ENCODE data around the gene ERN1.

DNA sequence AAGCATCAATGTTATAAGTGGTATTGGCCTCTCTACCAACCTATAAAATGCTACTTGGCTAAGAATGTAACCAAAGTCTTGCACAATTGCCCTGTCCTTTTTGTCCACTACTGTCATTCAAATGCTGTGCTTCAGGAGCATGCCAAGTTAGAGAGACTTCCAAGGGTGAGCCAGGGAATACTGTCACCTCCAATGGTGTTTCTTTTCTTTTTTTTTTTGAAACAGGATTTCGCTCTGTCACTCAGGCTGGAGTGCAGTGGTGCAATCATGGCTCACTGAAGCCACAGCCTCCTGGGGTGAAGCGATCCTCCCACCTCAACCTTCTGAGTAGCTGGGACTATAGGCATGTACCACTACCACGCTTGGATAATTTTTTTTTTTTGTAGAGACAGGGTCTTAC, 43.7 kb upstream of the ERN1 start:
- TF ChIP-seq, protein P1, sequence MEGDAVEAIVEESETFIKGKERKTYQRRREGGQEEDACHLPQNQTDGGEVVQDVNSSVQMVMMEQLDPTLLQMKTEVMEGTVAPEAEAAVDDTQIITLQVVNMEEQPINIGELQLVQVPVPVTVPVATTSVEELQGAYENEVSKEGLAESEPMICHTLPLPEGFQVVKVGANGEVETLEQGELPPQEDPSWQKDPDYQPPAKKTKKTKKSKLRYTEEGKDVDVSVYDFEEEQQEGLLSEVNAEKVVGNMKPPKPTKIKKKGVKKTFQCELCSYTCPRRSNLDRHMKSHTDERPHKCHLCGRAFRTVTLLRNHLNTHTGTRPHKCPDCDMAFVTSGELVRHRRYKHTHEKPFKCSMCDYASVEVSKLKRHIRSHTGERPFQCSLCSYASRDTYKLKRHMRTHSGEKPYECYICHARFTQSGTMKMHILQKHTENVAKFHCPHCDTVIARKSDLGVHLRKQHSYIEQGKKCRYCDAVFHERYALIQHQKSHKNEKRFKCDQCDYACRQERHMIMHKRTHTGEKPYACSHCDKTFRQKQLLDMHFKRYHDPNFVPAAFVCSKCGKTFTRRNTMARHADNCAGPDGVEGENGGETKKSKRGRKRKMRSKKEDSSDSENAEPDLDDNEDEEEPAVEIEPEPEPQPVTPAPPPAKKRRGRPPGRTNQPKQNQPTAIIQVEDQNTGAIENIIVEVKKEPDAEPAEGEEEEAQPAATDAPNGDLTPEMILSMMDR (CRISPR knock-in tag; IDR thresholded peaks at IDR 0.05) = no peak
- TF ChIP-seq, protein P2, sequence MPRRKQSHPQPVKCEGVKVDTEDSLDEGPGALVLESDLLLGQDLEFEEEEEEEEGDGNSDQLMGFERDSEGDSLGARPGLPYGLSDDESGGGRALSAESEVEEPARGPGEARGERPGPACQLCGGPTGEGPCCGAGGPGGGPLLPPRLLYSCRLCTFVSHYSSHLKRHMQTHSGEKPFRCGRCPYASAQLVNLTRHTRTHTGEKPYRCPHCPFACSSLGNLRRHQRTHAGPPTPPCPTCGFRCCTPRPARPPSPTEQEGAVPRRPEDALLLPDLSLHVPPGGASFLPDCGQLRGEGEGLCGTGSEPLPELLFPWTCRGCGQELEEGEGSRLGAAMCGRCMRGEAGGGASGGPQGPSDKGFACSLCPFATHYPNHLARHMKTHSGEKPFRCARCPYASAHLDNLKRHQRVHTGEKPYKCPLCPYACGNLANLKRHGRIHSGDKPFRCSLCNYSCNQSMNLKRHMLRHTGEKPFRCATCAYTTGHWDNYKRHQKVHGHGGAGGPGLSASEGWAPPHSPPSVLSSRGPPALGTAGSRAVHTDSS (CRISPR knock-in tag; conservative IDR thresholded peaks at IDR 0.05) = no peak
- TF ChIP-seq IRX3 (CRISPR knock-in tag; IDR thresholded peaks at IDR 0.05; ENCODE audit: borderline replicate concordance, low read depth) (no peak), POLR2A (IDR thresholded peaks at IDR 0.05; ENCODE audit: insufficient read depth in 1 of 2, low read depth in 2 of 2, low read length in 2 of 2) (no peak), SP140L (CRISPR knock-in tag; IDR thresholded peaks at IDR 0.05; ENCODE audit: borderline replicate concordance) (no peak), SP2 (CRISPR knock-in tag; IDR thresholded peaks at IDR 0.05) (no peak), ZNF7 (CRISPR knock-in tag; IDR thresholded peaks at IDR 0.05) (no peak), RBAK (CRISPR knock-in tag; IDR thresholded peaks at IDR 0.05) (no peak), BRCA1 (CRISPR knock-in tag; IDR thresholded peaks at IDR 0.05) (no peak)
- TF ChIP-seq, protein P3, sequence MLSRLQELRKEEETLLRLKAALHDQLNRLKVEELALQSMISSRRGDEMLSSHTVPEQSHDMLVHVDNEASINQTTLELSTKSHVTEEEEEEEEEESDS (CRISPR knock-in tag; IDR thresholded peaks at IDR 0.05; ENCODE audit: borderline replicate concordance) = no peak
- TF ChIP-seq, protein P4, sequence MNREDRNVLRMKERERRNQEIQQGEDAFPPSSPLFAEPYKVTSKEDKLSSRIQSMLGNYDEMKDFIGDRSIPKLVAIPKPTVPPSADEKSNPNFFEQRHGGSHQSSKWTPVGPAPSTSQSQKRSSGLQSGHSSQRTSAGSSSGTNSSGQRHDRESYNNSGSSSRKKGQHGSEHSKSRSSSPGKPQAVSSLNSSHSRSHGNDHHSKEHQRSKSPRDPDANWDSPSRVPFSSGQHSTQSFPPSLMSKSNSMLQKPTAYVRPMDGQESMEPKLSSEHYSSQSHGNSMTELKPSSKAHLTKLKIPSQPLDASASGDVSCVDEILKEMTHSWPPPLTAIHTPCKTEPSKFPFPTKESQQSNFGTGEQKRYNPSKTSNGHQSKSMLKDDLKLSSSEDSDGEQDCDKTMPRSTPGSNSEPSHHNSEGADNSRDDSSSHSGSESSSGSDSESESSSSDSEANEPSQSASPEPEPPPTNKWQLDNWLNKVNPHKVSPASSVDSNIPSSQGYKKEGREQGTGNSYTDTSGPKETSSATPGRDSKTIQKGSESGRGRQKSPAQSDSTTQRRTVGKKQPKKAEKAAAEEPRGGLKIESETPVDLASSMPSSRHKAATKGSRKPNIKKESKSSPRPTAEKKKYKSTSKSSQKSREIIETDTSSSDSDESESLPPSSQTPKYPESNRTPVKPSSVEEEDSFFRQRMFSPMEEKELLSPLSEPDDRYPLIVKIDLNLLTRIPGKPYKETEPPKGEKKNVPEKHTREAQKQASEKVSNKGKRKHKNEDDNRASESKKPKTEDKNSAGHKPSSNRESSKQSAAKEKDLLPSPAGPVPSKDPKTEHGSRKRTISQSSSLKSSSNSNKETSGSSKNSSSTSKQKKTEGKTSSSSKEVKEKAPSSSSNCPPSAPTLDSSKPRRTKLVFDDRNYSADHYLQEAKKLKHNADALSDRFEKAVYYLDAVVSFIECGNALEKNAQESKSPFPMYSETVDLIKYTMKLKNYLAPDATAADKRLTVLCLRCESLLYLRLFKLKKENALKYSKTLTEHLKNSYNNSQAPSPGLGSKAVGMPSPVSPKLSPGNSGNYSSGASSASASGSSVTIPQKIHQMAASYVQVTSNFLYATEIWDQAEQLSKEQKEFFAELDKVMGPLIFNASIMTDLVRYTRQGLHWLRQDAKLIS (CRISPR knock-in tag; IDR thresholded peaks at IDR 0.05) = no peak
- TF ChIP-seq, protein P5, sequence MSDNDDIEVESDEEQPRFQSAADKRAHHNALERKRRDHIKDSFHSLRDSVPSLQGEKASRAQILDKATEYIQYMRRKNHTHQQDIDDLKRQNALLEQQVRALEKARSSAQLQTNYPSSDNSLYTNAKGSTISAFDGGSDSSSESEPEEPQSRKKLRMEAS (IDR thresholded peaks at IDR 0.05) = no peak

Measured in HepG2 (cell line).